ENCODE results near the gene RNF123. TPM values are rescaled to one million over a fixed set of nuclear protein-coding genes. Genes with fewer than 3 reads are reported as not detected.
A peak's percentile ranks its signal among the peaks of the same experiment; 100 is the strongest.

The RNF123 gene
- polyA plus RNA-seq, 1 experiment, result 61.2 TPM

DNA sequence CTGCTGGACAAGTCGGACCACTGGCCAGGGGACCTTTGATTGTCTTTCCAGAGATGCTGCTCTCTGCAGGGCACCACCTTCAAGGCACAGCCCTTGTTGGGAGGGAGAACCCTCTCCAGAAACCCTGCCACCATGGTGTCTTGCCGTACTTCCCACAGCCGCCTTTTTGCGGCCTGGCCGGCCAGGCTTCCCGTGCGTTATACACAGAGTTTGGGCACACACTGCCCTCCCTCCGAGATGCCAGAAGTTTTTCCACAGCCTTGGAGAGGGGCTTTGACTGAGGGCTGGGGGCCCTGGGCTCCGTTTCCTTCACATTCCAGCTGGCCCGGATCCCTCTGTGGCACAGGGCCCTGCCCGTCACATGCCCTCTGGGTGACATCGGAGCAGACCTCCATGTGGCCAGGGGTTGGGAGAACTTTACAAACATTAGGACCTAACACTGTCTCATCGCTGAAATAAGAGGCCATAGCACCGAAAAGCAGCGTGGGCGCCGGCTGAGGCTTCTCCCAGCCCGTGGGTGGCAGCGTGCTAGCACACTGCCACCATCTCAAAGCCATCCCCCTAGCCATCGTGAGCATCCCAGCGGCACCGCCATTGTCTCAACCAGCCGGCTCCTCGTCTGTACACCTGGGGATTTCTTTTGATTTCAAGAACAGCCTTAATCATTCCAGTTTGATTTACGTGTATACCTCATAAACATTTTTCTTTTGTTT, 21.5 kb upstream of the RNF123 start:
- Histone ChIP-seq H3K27me3 (ENCODE audit: control insufficient read depth, insufficient read depth, low read length) (peaks cover 5% of the 10 kb centered on the region; the same call in 1 of the 2 replicates), H3K36me3 (ENCODE audit: control insufficient read depth, insufficient read depth, low read length) (no peaks in the 10 kb centered on the region), H3K4me3 (ENCODE audit: low read depth, low read length) (no peak overlapping the region)
- no peak for TF ChIP-seq CTCF (IDR thresholded peaks at IDR 0.05; ENCODE audit: insufficient read depth, low read depth, low read length)
- DNase-seq (ENCODE audit: low read depth), result no peak
- POLR2A ChIA-PET, result no interaction called here
- CTCF ChIA-PET, result interaction anchor here (0.7 to 2.2 kb wide), 2 partner anchors 12 to 128 kb away, joined by 3 to 26 read pairs; no protein-coding TSS in a partner anchor

DNA sequence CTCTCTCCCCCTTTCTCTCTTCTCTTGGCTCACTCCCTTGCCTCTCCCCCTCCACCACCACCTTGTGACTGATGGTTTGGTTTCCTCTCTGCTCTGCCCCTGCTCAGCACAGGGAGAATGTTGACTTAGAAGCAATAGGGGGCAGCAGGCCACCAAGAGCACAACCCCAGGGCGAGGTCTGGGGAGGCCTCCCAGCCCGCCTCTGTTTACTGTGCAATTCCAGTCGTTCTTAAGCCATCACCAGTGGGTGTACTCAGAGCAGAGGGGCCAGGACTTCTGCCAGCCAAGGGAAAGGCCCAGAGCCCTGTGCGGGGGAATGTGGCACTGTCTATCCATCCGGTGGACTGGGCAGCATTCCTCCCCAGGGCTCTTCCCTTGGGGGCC, 21.0 kb upstream of the RNF123 start:
- DNase-seq (ENCODE audit: low read depth), result no peak
- ChIA-PET POLR2A (no interaction called here), CTCF (interaction anchor here (5.4 kb wide), 1 partner anchor 129 kb away, joined by 152 read pairs; no protein-coding TSS in a partner anchor)
- no peaks in the 10 kb centered on the region for H3K36me3 ChIP-seq (ENCODE audit: control insufficient read depth, insufficient read depth, low read length)
- H3K4me3 ChIP-seq (ENCODE audit: low read depth, low read length), result no peak overlapping the region
- TF ChIP-seq CTCF (IDR thresholded peaks at IDR 0.05; ENCODE audit: insufficient read depth, low read depth, low read length), result 0 out of 2 replicates have a peak, but pooled peaks have one; percentile 7
- peaks cover 5% of the 10 kb centered on the region; the same call in 1 of the 2 replicates for H3K27me3 ChIP-seq (ENCODE audit: control insufficient read depth, insufficient read depth, low read length)

GRCh38 chr3:49668861-49669260, 20.5 kb upstream of the RNF123 start:
- POLR2A ChIA-PET, result no interaction called here
- DNase-seq (ENCODE audit: low read depth), result no peak
- CTCF ChIA-PET, result interaction anchor here (0.5 to 5.4 kb wide), 4 partner anchors 82 to 150 kb away, joined by 3 to 152 read pairs (median 5); no protein-coding TSS in a partner anchor
- H3K4me3 ChIP-seq (ENCODE audit: low read depth, low read length), result no peak overlapping the region
- peaks cover 5% of the 10 kb centered on the region; the same call in 1 of the 2 replicates for H3K27me3 ChIP-seq (ENCODE audit: control insufficient read depth, insufficient read depth, low read length)
- H3K36me3 ChIP-seq (ENCODE audit: control insufficient read depth, insufficient read depth, low read length), result no peaks in the 10 kb centered on the region
- no peak for TF ChIP-seq CTCF (IDR thresholded peaks at IDR 0.05; ENCODE audit: insufficient read depth, low read depth, low read length)

- H3K27me3 ChIP-seq (ENCODE audit: control insufficient read depth, insufficient read depth, low read length), result peaks cover 5% of the 10 kb centered on the region; the same call in 1 of the 2 replicates
- TF ChIP-seq CTCF (IDR thresholded peaks at IDR 0.05; ENCODE audit: insufficient read depth, low read depth, low read length), result no peak
- no peak for DNase-seq (ENCODE audit: low read depth)
Measured at GRCh38 chr3:49669352-49669751, 20.0 kb upstream of the RNF123 start.

GRCh38 chr3:49670940-49671290, 18.4 kb upstream of the RNF123 start:
- Histone ChIP-seq H3K27me3 (ENCODE audit: control insufficient read depth, insufficient read depth, low read length) (0 out of 2 replicates have a peak, but pooled peaks cover 3% of the 10 kb centered on the region), H3K4me3 (ENCODE audit: low read depth, low read length) (no peak overlapping the region), H3K36me3 (ENCODE audit: control insufficient read depth, insufficient read depth, low read length) (no peaks in the 10 kb centered on the region)
- CTCF ChIA-PET, result interaction anchor here (1.0 to 5.4 kb wide), 12 partner anchors 7 to 132 kb away, joined by 3 to 152 read pairs (median 6); partner anchors contain the start of genes BSN and INKA1
- no peak for DNase-seq (ENCODE audit: low read depth)
- no peak for TF ChIP-seq CTCF (IDR thresholded peaks at IDR 0.05; ENCODE audit: insufficient read depth, low read depth, low read length)
- POLR2A ChIA-PET, result no interaction called here

More at GRCh38 chr3:49669352-49669751, 20.0 kb upstream of the RNF123 start:
- no peaks in the 10 kb centered on the region for H3K36me3 ChIP-seq (ENCODE audit: control insufficient read depth, insufficient read depth, low read length)
- ChIA-PET POLR2A (no interaction called here), CTCF (interaction anchor here (0.5 to 5.4 kb wide), 4 partner anchors 81 to 151 kb away, joined by 3 to 152 read pairs (median 5); no protein-coding TSS in a partner anchor)
- H3K4me3 ChIP-seq (ENCODE audit: low read depth, low read length), result no peak overlapping the region
